BJ (cell line): ENCODE results near the gene WDR33. TPM values are rescaled to one million over a fixed set of nuclear protein-coding genes. Genes with fewer than 3 reads are reported as not detected.
"Not testable (repeated sequence)": the region's sequence is repeated elsewhere in the genome, so short reads cannot be mapped to it uniquely, and the experiment has no call there.

Source experiments
- CTCF ChIA-PET: fragments of 350-600 bp; formaldehyde crosslinking; extraction: SDS; loops from one replicate; lab custom pipeline; 2021; ENCODE audit warnings: antibody characterized with exemption, inconsistent platforms; lab: Yijun Ruan, JAX
- POLR2A ChIA-PET: fragments of 300-600 bp; sonication (Branson Sonifier 250); formaldehyde crosslinking; extraction: SDS; loops from one replicate; lab custom pipeline; 2021; ENCODE audit warnings: antibody characterized with exemption; lab: Charles Lee
- DNase-seq: peaks from one replicate; pipeline ENCODE4 v3.0.0-alpha.2; 2011; ENCODE audit warnings: low read depth
- H3K27me3 ChIP-seq: 2 replicates; pipeline ENCODE4 v1.6.0; 2011; ENCODE audit warnings: low read length; ENCODE audit not compliant: control insufficient read depth, insufficient read depth
- H3K36me3 ChIP-seq: 2 replicates; pipeline ENCODE4 v1.5.1; 2011; ENCODE audit warnings: low read length; ENCODE audit not compliant: control insufficient read depth, insufficient read depth
- H3K4me3 ChIP-seq: 2 replicates; pipeline ENCODE4 v1.5.1; 2011; ENCODE audit warnings: low read depth, mild to moderate bottlenecking, control low read depth, low read length
- polyA plus RNA-seq: library from polyadenylated mRNA; depleted of rRNA; stranded (reverse); fragments of >200 nt; gene quantifications from 2 replicates; pipeline ENCODE4 v1.2.3, GENCODE V29; 2011
- TF ChIP-seq, protein P1 (sequence below): IDR thresholded peaks from 2 replicates; pipeline ENCODE4 v1.5.1; 2011; ENCODE audit warnings: low read depth, mild to moderate bottlenecking, control low read depth, inconsistent platforms, low read length, moderate library complexity; ENCODE audit not compliant: insufficient read depth

Gene WDR33
- polyA plus RNA-seq, 1 experiment = 14.8 TPM

DNA sequence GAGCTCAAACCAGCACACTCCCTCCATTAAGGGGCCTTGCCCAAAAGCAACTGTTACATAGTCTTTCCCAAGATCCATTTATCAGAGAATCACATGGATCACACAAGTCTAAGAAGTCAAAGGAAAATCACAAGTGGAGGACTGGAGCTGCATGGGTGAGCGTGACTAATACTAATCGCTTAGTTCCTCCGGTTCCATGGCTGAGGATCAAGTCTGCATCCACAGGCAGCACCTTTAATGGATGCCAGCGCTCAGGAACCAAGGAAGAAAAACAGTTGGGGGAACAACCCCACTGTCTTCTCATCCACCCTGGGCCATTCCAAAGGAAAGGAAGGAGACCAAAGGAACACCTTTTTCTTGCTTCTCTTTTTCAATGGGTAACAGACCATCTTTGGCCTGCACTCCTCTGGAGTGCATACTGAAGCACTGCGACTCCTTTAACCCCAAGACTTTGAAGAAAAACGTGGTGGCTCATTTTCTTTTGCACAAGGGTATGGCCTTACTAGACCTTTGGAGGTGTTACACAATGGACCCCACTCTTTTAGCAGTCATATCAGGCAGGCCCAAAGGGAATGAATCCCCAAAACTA, 9.2 kb upstream of the WDR33 start:
- CTCF ChIA-PET = no interaction called here
- Histone ChIP-seq H3K27me3 (0 out of 2 replicates have a peak, but pooled peaks cover 2% of the 10 kb centered on the region), H3K4me3 (no peak overlapping the region), H3K36me3 (no peaks in the 10 kb centered on the region)
- TF ChIP-seq, protein P1, sequence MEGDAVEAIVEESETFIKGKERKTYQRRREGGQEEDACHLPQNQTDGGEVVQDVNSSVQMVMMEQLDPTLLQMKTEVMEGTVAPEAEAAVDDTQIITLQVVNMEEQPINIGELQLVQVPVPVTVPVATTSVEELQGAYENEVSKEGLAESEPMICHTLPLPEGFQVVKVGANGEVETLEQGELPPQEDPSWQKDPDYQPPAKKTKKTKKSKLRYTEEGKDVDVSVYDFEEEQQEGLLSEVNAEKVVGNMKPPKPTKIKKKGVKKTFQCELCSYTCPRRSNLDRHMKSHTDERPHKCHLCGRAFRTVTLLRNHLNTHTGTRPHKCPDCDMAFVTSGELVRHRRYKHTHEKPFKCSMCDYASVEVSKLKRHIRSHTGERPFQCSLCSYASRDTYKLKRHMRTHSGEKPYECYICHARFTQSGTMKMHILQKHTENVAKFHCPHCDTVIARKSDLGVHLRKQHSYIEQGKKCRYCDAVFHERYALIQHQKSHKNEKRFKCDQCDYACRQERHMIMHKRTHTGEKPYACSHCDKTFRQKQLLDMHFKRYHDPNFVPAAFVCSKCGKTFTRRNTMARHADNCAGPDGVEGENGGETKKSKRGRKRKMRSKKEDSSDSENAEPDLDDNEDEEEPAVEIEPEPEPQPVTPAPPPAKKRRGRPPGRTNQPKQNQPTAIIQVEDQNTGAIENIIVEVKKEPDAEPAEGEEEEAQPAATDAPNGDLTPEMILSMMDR = no peak
- no peak for DNase-seq
- POLR2A ChIA-PET = no interaction called here

DNA sequence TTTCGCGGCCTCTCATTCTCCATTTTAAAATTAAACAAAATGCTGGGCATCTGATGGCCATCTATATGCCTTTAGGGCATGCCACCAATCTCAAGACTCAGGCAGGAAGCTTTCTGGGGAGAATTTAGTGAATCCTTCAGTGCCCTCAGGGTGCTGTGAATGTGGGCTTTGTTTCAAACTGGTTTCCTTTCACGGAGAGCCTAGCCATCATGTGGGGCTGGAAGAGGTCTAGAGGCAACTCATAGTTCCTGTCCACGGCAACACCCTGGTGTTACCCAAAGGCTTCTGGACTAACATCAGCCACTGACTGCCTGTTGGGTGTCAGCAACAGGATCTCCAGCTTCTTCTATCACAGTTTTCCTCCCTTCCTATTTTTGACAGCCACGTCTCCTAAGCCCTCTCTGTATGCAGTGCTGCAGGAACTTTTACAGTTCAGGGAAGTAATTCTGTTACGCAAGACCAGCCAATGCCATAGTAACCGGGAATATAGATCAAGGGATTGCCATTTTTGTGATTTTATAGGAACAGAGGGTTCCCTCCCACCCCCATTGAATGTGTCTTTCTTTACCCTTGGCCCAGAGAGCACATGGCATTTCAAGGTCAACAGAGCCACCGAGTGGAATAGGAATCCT, 7.9 kb upstream of the WDR33 start:
- no peaks in the 10 kb centered on the region for H3K36me3 ChIP-seq
- no peak for DNase-seq
- 0 out of 2 replicates have a peak, but pooled peaks cover 2% of the 10 kb centered on the region for H3K27me3 ChIP-seq
- CTCF ChIA-PET = no interaction called here
- TF ChIP-seq, protein P1 = no peak
- no peak overlapping the region for H3K4me3 ChIP-seq
- POLR2A ChIA-PET = no interaction called here

DNA sequence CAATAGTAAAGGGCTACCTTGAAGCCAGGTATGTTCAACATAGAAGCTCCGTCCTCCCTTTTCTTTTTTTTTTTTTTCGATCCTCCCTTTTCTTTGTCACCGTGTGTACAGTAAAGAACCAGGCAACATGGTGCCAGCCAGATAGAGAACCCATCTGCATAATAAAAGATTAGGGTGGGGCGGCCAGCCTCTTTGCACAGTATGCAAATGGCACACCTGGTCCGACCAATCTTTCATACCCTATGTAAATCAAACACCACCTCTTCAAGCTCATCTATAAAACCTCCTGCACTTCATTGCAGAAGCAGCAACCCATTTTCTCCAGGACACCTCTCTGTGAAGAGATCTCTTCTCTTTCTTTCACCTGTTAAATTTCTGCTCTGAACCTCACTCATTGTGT, 7.3 kb upstream of the WDR33 start:
- Histone ChIP-seq H3K36me3 (no peaks in the 10 kb centered on the region), H3K27me3 (0 out of 2 replicates have a peak, but pooled peaks cover 2% of the 10 kb centered on the region), H3K4me3 (no peak overlapping the region)
- TF ChIP-seq, protein P1 = no peak
- ChIA-PET POLR2A (no interaction called here), CTCF (interaction anchor here (0.6 kb wide), 1 partner anchor 9 kb away, joined by 3 read pairs; no protein-coding TSS in a partner anchor)
- DNase-seq = no peak

DNA sequence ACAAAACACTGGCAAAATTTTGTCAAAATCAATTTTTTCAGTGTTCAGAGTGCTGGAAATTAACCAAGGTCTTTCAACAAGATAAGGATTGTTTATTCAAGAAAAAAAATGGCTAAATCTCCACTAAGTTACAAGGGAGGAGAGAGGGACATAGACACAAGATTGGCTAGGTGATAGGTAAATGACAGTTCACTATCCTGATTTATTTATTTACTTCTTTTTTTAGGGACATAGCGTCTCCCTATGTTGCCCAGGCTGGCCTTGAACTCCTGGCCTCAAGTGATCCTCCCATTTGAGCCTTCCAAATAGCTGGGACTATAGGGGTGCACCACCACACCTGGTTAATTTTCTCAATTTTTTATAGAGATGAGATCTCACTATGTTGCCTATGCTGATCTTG, 3.7 kb upstream of the WDR33 start:
- ChIA-PET CTCF (interaction anchor here (1.1 to 1.3 kb wide), 2 partner anchors 30 to 222 kb away, joined by 3 to 4 read pairs; no protein-coding TSS in a partner anchor), POLR2A (no interaction called here)
- no peaks in the 10 kb centered on the region for H3K36me3 ChIP-seq
- no peak for DNase-seq
- H3K4me3 ChIP-seq = no peak overlapping the region
- TF ChIP-seq, protein P1 = no peak
- H3K27me3 ChIP-seq = no peaks in the 10 kb centered on the region

DNA sequence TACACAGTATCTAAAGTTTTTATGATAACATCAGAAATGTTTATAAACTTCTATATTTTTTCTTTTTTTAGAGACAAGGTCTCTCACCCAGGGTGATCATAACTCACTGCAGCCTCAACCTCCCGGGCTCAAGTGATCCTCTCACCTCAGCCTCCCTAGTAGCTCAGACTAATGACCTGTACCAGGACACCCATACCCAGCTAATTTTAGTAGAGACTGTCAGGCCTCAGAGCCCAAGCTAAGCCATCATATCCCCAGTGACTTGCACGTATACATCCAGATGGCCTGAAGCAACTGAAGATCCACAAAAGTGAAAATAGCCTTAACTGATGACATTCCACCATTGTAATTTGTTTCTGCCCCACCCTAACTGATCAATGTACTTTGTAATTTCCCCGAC, 1.5 kb upstream of the WDR33 start:
- H3K36me3 ChIP-seq, CTCF ChIA-PET, POLR2A ChIA-PET, H3K4me3 ChIP-seq, H3K27me3 ChIP-seq, DNase-seq: not testable (repeated sequence)
